Left lung (tissue), 10 donors: ENCODE measurements around the gene C3orf20. TPM values are rescaled to one million over a fixed set of nuclear protein-coding genes. Genes with fewer than 3 reads are reported as not detected.

Experiments
- ATAC-seq: fragments of 200-7000 bp; cut with Tn5 transposase; one replicate; pipeline ENCODE4 v1.9.1; 2020; ENCODE audit warnings: moderate library complexity
- DNase-seq, 4 donors: peaks; one replicate each; pipeline ENCODE4 v3.0.0-alpha.2; 2013 to 2020
- H3K27ac ChIP-seq, 2 donors: fragments of 200-600 bp; sonication (generic) in 1 of 2; one replicate each; pipeline versions ENCODE4 v1.5.0 to v1.8.0; 2020 to 2021
- H3K27me3 ChIP-seq, 2 donors: fragments of 200-600 bp; sonication (generic) in 1 of 2; one replicate each; pipeline versions ENCODE4 v1.5.0 to v1.8.0; 2020 to 2021
- H3K36me3 ChIP-seq, 2 donors: fragments of 200-600 bp; sonication (generic) in 1 of 2; one replicate each; pipeline versions ENCODE4 v1.5.0 to v1.8.0; 2020 to 2021
- H3K4me1 ChIP-seq, 2 donors: fragments of 200-600 bp; one replicate each; pipeline ENCODE4 v1.8.0; 2021
- H3K4me3 ChIP-seq, 2 donors: fragments of 200-600 bp; sonication (generic) in 1 of 2; one replicate each; pipeline versions ENCODE4 v1.5.0 to v1.8.0; 2020 to 2021; ENCODE audit warnings: mild to moderate bottlenecking in 1 of 2
- H3K9me3 ChIP-seq, 2 donors: fragments of 200-600 bp; sonication (generic) in 1 of 2; one replicate each; pipeline versions ENCODE4 v1.5.0 to v1.8.0; 2020 to 2021
- intact Hi-C, 2 donors: fragments of 100-400 bp; cut with DNase I; formaldehyde crosslinking; loops; one replicate each; pipeline versions ENCODE4 v1.11.2 to v1.14.2; 2022
- polyA plus RNA-seq, 6 donors: library from polyadenylated mRNA; unstranded; fragments of 120-200 nt; gene quantifications; one replicate each; pipeline ENCODE4 v1.2.1, GENCODE V29; 2013; ENCODE audit not compliant: insufficient read length in 6 of 6
- total RNA-seq, 2 donors: library from RNA; stranded (reverse); fragmentation: NEBNext Ultra II Directional; extraction: Animal tissue kit (Norgen Biotek cat#: 25700); gene quantifications; one replicate each; pipeline ENCODE4 v1.2.1, GENCODE V29; 2021
- TF ChIP-seq, protein P1 (sequence below), 2 donors: fragments of 200-600 bp; sonication (generic) in 1 of 2; IDR thresholded peaks; one replicate each; pipeline versions ENCODE4 v1.5.0 to v1.8.0; 2021; ENCODE audit warnings: antibody characterized with exemption in 2 of 2
- donor health status: DM: no; HTN: yes; CAD: no.
- donor health status: DM: no; HTN: no; CAD: no.

C3orf20 gene
- total and polyA plus RNA-seq, 8 donors = 0.06 to 0.31 (median 0.17) TPM; not detected in 1

- H3K27ac ChIP-seq = peak overlapping the region in 1 of 2 donors; percentile 57
- TF ChIP-seq, protein P1, sequence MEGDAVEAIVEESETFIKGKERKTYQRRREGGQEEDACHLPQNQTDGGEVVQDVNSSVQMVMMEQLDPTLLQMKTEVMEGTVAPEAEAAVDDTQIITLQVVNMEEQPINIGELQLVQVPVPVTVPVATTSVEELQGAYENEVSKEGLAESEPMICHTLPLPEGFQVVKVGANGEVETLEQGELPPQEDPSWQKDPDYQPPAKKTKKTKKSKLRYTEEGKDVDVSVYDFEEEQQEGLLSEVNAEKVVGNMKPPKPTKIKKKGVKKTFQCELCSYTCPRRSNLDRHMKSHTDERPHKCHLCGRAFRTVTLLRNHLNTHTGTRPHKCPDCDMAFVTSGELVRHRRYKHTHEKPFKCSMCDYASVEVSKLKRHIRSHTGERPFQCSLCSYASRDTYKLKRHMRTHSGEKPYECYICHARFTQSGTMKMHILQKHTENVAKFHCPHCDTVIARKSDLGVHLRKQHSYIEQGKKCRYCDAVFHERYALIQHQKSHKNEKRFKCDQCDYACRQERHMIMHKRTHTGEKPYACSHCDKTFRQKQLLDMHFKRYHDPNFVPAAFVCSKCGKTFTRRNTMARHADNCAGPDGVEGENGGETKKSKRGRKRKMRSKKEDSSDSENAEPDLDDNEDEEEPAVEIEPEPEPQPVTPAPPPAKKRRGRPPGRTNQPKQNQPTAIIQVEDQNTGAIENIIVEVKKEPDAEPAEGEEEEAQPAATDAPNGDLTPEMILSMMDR (IDR thresholded peaks at IDR 0.05) = no peak
- no peaks in the 10 kb centered on the region for H3K9me3 ChIP-seq
- peak in 1 of 4 donors; percentile 23 for DNase-seq
- H3K4me3 ChIP-seq = no peak overlapping the region
- H3K36me3 ChIP-seq = no peaks in the 10 kb centered on the region
- peak; percentile 25 for ATAC-seq
- peaks cover 0 to 4% of the 10 kb centered on the region in 2 donors for H3K4me1 ChIP-seq
- H3K27me3 ChIP-seq = no peaks in the 10 kb centered on the region
- intact Hi-C loops = loop anchor here in 1 of 2 donors (5.0 kb wide), 1 partner anchor 129 kb away; no protein-coding TSS in a partner anchor
These were observed 118.4 kb downstream of the C3orf20 start for GRCh38 chr3:14793126-14793857.

- TF ChIP-seq, protein P1 (IDR thresholded peaks at IDR 0.05) = no peak
These were observed 118.9 kb downstream of the C3orf20 start for GRCh38 chr3:14793858-14794234.

DNA sequence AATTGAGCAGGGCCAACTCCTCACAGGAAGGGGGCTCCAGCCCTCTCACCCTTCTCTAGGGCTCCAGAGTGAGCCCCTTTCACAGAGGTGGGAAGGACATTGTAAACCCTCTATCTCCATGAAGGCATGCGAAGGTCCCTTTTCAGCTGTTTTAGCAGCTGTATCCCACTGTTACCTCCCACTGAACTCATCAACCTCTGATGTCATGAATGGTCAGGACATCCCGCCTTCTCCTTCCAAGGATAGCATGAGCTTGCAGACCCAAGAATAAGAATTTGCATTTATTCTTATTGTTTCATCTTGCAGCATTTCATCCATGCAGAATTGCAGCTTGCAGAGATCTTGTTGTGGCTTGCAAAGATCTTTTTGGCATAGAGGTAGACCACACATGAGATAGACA is 119.5 kb downstream of the C3orf20 start:
- H3K4me1 ChIP-seq = peaks cover 0 to 4% of the 10 kb centered on the region in 2 donors
- H3K27ac ChIP-seq = peak overlapping the region in 1 of 2 donors; percentile 57
- DNase-seq (peak in 1 of 4 donors; percentile 7), ATAC-seq (no peak)
- no peak overlapping the region for H3K4me3 ChIP-seq
- intact Hi-C loops = loop anchor here in 1 of 2 donors (5.0 kb wide), 1 partner anchor 128 kb away; no protein-coding TSS in a partner anchor
- H3K36me3 ChIP-seq = no peaks in the 10 kb centered on the region
- no peaks in the 10 kb centered on the region for H3K9me3 ChIP-seq
- H3K27me3 ChIP-seq = no peaks in the 10 kb centered on the region
- TF ChIP-seq, protein P1 (IDR thresholded peaks at IDR 0.05) = no peak

More at GRCh38 chr3:14793858-14794234, 118.9 kb downstream of the C3orf20 start:
- Histone ChIP-seq H3K4me3 (no peak overlapping the region), H3K9me3 (no peaks in the 10 kb centered on the region), H3K4me1 (peaks cover 0 to 4% of the 10 kb centered on the region in 2 donors), H3K27ac (peak overlapping the region in 1 of 2 donors; percentile 57), H3K36me3 (no peaks in the 10 kb centered on the region), H3K27me3 (no peaks in the 10 kb centered on the region)
- intact Hi-C loops = loop anchor here in 1 of 2 donors (5.0 kb wide), 1 partner anchor 128 kb away; no protein-coding TSS in a partner anchor
- DNase-seq (no peak), ATAC-seq (no peak)

GRCh38 chr3:14795996-14796395 is 121.1 kb downstream of the C3orf20 start:
- H3K27ac ChIP-seq = peak overlapping the region in 1 of 2 donors; percentile 26
- TF ChIP-seq, protein P1 (IDR thresholded peaks at IDR 0.05) = no peak
- no peak overlapping the region for H3K4me3 ChIP-seq
- no peaks in the 10 kb centered on the region for H3K9me3 ChIP-seq
- H3K36me3 ChIP-seq = no peaks in the 10 kb centered on the region
- ATAC-seq (no peak), DNase-seq (peak in 1 of 4 donors; percentile 7)
- intact Hi-C loops = no loop called here
- no peaks in the 10 kb centered on the region for H3K27me3 ChIP-seq
- H3K4me1 ChIP-seq = peaks cover 0 to 4% of the 10 kb centered on the region in 2 donors

- DNase-seq (peak in 1 of 4 donors; percentile 8), ATAC-seq (no peak)
- Histone ChIP-seq H3K4me3 (no peak overlapping the region), H3K27ac (peak overlapping the region in 1 of 2 donors; percentile 26), H3K9me3 (no peaks in the 10 kb centered on the region), H3K4me1 (peaks cover 0 to 4% of the 10 kb centered on the region in 2 donors), H3K36me3 (no peaks in the 10 kb centered on the region), H3K27me3 (no peaks in the 10 kb centered on the region)
- TF ChIP-seq, protein P1 (IDR thresholded peaks at IDR 0.05) = no peak
- intact Hi-C loops = no loop called here
These were observed 121.6 kb downstream of the C3orf20 start for GRCh38 chr3:14796403-14797077.
